T-cell (primary cell): Measurements from ENCODE around the gene HAVCR2. TPM values are rescaled to one million over a fixed set of nuclear protein-coding genes. Genes with fewer than 3 reads are reported as not detected.

Experiments used
- total RNA-seq, 35 experiments: library from RNA in 6 of 35; stranded (reverse) in 6 of 35; fragments of 120-200 nt in 1 of 35; gene quantifications; one replicate each; pipeline versions ENCODE4 v1.2.1 to v1.2.4 and lab custom pipeline; 2013 to 2026

Gene HAVCR2
- total RNA-seq, 5 donors from 2014 or later (not counting 1 experiment from before 2014, with no cell fraction given), result 2.2 to 4.6 (median 3.2) TPM

Other genes with a start within 250 kb of the HAVCR2 start
- gene TIMD4, start 145.8 kb downstream of the HAVCR2 start, total RNA-seq, result 1 to 10 TPM; 2.6 to 7.7 (median 4.1) TPM
- gene HAVCR1, start 49.9 kb downstream of the HAVCR2 start, total RNA-seq, result 1 to 10 TPM; 3.3 to 5.8 (median 5.4) TPM
- gene MED7, start 33.8 kb upstream of the HAVCR2 start, total RNA-seq, result 10 to 100 TPM in 3 of 5 donors, 1 to 10 TPM in 2; 5.7 to 14.9 (median 13.1) TPM
- not detected for gene GARIN3, start 57.2 kb upstream of the HAVCR2 start, total RNA-seq
- gene ITK, start 71.8 kb upstream of the HAVCR2 start, total RNA-seq, result 100 to 1,000 TPM; 286 to 466 (median 338) TPM
- 100 to 1,000 TPM; 362 to 497 (median 398) TPM for gene CYFIP2, start 157.1 kb upstream of the HAVCR2 start, total RNA-seq